MG63 (cell line): Measurements from ENCODE around the gene PAF1. TPM values are rescaled to one million over a fixed set of nuclear protein-coding genes. Genes with fewer than 3 reads are reported as not detected.

ENCODE experiments used
- DNase-seq: peaks from one replicate; pipeline ENCODE4 v3.0.0-alpha.2; 2020
- H3K27me3 ChIP-seq: fragments of 250-450 bp; sonication (Bioruptor Pico); 2 replicates; pipeline ENCODE4 v1.5.1; 2020; ENCODE audit warnings: mild to moderate bottlenecking, moderate library complexity
- H3K36me3 ChIP-seq: fragments of 250-450 bp; sonication (Bioruptor Pico); 2 replicates; pipeline ENCODE4 v1.5.1; 2020; ENCODE audit warnings: mild to moderate bottlenecking, moderate library complexity
- H3K4me3 ChIP-seq: fragments of 250-450 bp; sonication (Bioruptor Pico); 2 replicates; pipeline ENCODE4 v1.5.1; 2020; ENCODE audit warnings: mild to moderate bottlenecking, moderate library complexity
- H3K9me3 ChIP-seq: fragments of 250-450 bp; sonication (Bioruptor Pico); 2 replicates; pipeline ENCODE4 v1.5.1; 2020; ENCODE audit warnings: mild to moderate bottlenecking, moderate library complexity
- total RNA-seq: library from RNA; depleted of rRNA; stranded (reverse); fragments of >200 nt; shearing (Covaris generic); gene quantifications from 2 replicates; pipeline ENCODE4 v1.2.3, GENCODE V29; 2014; ENCODE audit warnings: low replicate concordance; rRNA removed

Gene PAF1
- total RNA-seq, result 62.0 and 62.4 TPM in 2 replicates

- Histone ChIP-seq H3K36me3 (peaks cover 52% of the 10 kb centered on the region), H3K9me3 (no peaks in the 10 kb centered on the region), H3K4me3 (peak within 1 kb of the TSS; percentile 98), H3K27me3 (no peaks in the 10 kb centered on the region)
- peak; percentile 98 for DNase-seq
These were observed at the start of gene PAF1, which contains the start of gene MED29 for GRCh38 chr19:39390751-39391437. TSS of gene PAF1 (minus strand) at chr19:39391106. CDS start at chr19:39390864, 242 bp downstream. TSS of gene MED29 (plus strand) at chr19:39391378. CDS start at chr19:39391423, 45 bp downstream.

GRCh38 chr19:39438270-39438934 is 47.5 kb upstream of the PAF1 start:
- no peaks in the 10 kb centered on the region for H3K27me3 ChIP-seq

GRCh38 chr19:39436350-39436716 is 45.4 kb upstream of the PAF1 start:
- peak overlapping the region; percentile 96 for H3K4me3 ChIP-seq
- peaks cover 41% of the 10 kb centered on the region for H3K36me3 ChIP-seq
- no peak for DNase-seq
- H3K9me3 ChIP-seq, result no peaks in the 10 kb centered on the region
- H3K27me3 ChIP-seq, result no peaks in the 10 kb centered on the region

More at GRCh38 chr19:39438270-39438934, 47.5 kb upstream of the PAF1 start:
- Histone ChIP-seq H3K4me3 (no peak overlapping the region), H3K9me3 (no peaks in the 10 kb centered on the region), H3K36me3 (peaks cover 23% of the 10 kb centered on the region)
- no peak for DNase-seq

- H3K27me3 ChIP-seq, result no peaks in the 10 kb centered on the region
- peak; percentile 99 for DNase-seq
- peaks cover 46% of the 10 kb centered on the region for H3K36me3 ChIP-seq
- H3K4me3 ChIP-seq, result peak within 1 kb of the TSS; percentile 96
- H3K9me3 ChIP-seq, result no peaks in the 10 kb centered on the region
These were observed 44.8 kb upstream of the PAF1 start, which contains the start of gene RPS16 for GRCh38 chr19:39435499-39436349. TSS of gene RPS16 (minus strand) at chr19:39435949. CDS start at chr19:39435895, 54 bp downstream.

GRCh38 chr19:39434123-39435076 is 43.5 kb upstream of the PAF1 start:
- Histone ChIP-seq H3K27me3 (no peaks in the 10 kb centered on the region), H3K9me3 (no peaks in the 10 kb centered on the region), H3K4me3 (peak overlapping the region; percentile 96), H3K36me3 (peaks cover 46% of the 10 kb centered on the region)
- DNase-seq, result no peak

- DNase-seq, result no peak
- Histone ChIP-seq H3K4me3 (no peak overlapping the region), H3K9me3 (no peaks in the 10 kb centered on the region), H3K27me3 (no peaks in the 10 kb centered on the region), H3K36me3 (peaks cover 46% of the 10 kb centered on the region)
These were observed 42.7 kb upstream of the PAF1 start for GRCh38 chr19:39433480-39434079.

- no peak for DNase-seq
- no peaks in the 10 kb centered on the region for H3K27me3 ChIP-seq
- H3K4me3 ChIP-seq, result no peak overlapping the region
- H3K9me3 ChIP-seq, result no peaks in the 10 kb centered on the region
- H3K36me3 ChIP-seq, result peaks cover 46% of the 10 kb centered on the region
These were observed 41.7 kb upstream of the PAF1 start for GRCh38 chr19:39432677-39433025.

- Histone ChIP-seq H3K9me3 (no peaks in the 10 kb centered on the region), H3K36me3 (peaks cover 46% of the 10 kb centered on the region), H3K27me3 (no peaks in the 10 kb centered on the region), H3K4me3 (no peak overlapping the region)
- DNase-seq, result peak; percentile 48
These were observed 40.0 kb upstream of the PAF1 start for GRCh38 chr19:39430675-39431593.

- H3K4me3 ChIP-seq, result no peak overlapping the region
- DNase-seq, result peak; percentile 50
- H3K27me3 ChIP-seq, result no peaks in the 10 kb centered on the region
These were observed 37.6 kb upstream of the PAF1 start for GRCh38 chr19:39428283-39429112.

GRCh38 chr19:39427707-39428106 is 36.8 kb upstream of the PAF1 start:
- H3K9me3 ChIP-seq, result no peaks in the 10 kb centered on the region
- H3K27me3 ChIP-seq, result no peaks in the 10 kb centered on the region
- no peak overlapping the region for H3K4me3 ChIP-seq
- DNase-seq, result no peak
- H3K36me3 ChIP-seq, result peaks cover 18% of the 10 kb centered on the region

More at GRCh38 chr19:39428283-39429112, 37.6 kb upstream of the PAF1 start:
- Histone ChIP-seq H3K36me3 (peaks cover 26% of the 10 kb centered on the region), H3K9me3 (no peaks in the 10 kb centered on the region)

- DNase-seq, result no peak
- no peak overlapping the region for H3K4me3 ChIP-seq
- H3K36me3 ChIP-seq, result peaks cover 6% of the 10 kb centered on the region; the same call in 1 of the 2 replicates
- no peaks in the 10 kb centered on the region for H3K9me3 ChIP-seq
- no peaks in the 10 kb centered on the region for H3K27me3 ChIP-seq
These were observed 35.3 kb upstream of the PAF1 start for GRCh38 chr19:39426170-39426569.

GRCh38 chr19:39425744-39426143 is 34.8 kb upstream of the PAF1 start:
- Histone ChIP-seq H3K36me3 (peaks cover 2% of the 10 kb centered on the region; the same call in 1 of the 2 replicates), H3K4me3 (no peak overlapping the region)
- no peak for DNase-seq

GRCh38 chr19:39424934-39425333 is 34.0 kb upstream of the PAF1 start:
- Histone ChIP-seq H3K27me3 (no peaks in the 10 kb centered on the region), H3K4me3 (no peak overlapping the region), H3K36me3 (peaks cover 2% of the 10 kb centered on the region; the same call in 1 of the 2 replicates), H3K9me3 (no peaks in the 10 kb centered on the region)
- no peak for DNase-seq

More at GRCh38 chr19:39425744-39426143, 34.8 kb upstream of the PAF1 start:
- H3K27me3 ChIP-seq, result no peaks in the 10 kb centered on the region
- H3K9me3 ChIP-seq, result no peaks in the 10 kb centered on the region
